ENCODE results near the gene KCNJ4. TPM values are rescaled to one million over a fixed set of nuclear protein-coding genes. Genes with fewer than 3 reads are reported as not detected.

The KCNJ4 gene
- total RNA-seq, 2 experiments from 2014 or later, result not detected

DNA sequence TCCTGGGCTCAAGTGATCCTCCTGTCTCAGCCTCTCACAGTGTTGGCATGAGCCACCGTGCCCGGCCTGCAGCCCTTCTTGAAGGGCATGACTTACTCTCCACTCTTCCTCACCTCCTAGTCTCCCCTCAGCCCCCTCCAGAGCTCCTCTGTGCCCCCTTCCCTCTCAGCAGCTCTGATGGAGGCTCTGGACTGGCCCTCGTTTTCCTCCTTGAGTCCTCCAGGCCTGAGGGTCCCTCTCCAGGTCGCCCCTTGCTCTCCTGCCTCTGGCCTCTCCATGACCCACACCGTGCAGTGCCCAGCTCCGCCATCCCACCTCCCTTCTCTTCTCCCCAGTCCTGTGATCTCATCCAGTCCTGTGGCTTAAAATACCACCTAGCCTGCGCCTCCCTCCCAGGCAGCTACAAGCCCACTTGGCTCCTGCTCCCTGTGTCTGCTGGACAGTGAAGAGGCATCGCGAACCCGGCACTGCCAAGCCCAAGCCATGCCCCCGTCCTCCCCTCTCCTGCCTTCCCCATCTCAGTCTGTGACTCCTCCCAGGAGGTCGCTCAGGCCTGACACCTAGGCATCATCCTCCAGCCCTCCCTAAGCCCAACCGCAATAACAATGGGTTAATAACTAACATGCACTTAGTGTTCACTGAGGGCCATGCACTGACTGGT lies 11.9 kb downstream of the KCNJ4 start:
- no peaks in the 10 kb centered on the region for H3K9me3 ChIP-seq (ENCODE audit: low read length)

DNA sequence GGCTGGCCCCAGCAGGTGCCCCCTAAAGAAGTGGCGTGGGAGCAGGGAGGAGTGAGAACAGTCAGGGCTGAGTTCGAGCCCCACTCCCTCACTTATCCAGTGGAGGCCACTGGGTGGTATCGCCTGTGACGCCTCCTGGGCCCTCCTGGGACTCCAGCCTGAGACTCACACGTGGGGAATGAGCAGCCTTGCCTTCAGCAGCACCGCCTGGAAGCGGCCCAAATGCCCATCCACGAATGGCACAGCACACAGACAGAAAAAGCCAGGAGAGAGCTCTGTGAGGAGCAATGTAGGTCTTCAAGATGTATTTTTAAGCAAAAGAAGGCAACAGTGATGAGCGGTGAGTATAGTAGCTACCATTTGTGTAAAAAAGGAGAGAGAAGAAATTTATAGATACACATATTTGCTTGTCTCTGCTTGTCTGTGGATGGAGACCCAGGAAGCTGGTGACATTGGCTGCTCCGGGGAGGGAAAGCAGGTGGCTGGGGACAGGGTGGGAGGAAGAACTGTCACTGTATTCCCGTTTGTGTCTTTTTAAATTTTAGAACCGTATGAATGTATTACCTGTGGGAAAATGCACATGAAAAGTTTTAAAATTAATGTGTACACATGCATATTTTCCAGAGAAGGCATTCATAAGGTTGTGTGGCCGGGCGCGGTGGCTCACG lies 13.2 kb downstream of the KCNJ4 start:
- Histone ChIP-seq H3K9me2 (ENCODE audit: insufficient read depth, low read length) (no peaks in the 10 kb centered on the region), H3K9me3 (ENCODE audit: low read length) (no peaks in the 10 kb centered on the region), H2AFZ (ENCODE audit: low read length) (no peak overlapping the region), H3K36me3 (ENCODE audit: insufficient read depth, low read length) (no peaks in the 10 kb centered on the region), H3K4me1 (ENCODE audit: insufficient read depth, low read length, poor library complexity, severe bottlenecking) (no peaks in the 10 kb centered on the region), H4K20me1 (ENCODE audit: insufficient read depth, low read length) (no peaks in the 10 kb centered on the region), H3K27ac (ENCODE audit: low read depth, low read length, poor library complexity, severe bottlenecking) (no peak overlapping the region), H3K4me2 (ENCODE audit: low read length) (no peak overlapping the region), H3K4me3 (ENCODE audit: low read depth, low read length, poor library complexity, severe bottlenecking) (no peak overlapping the region), H3K79me2 (ENCODE audit: insufficient read depth, low read depth, low read length) (no peaks in the 10 kb centered on the region)
- DNase-seq (ENCODE audit: low spot score), result no peak
- CTCF ChIA-PET (ENCODE audit: unreplicated experiment), result no interaction called here
- intact Hi-C loops (cut with micrococcal nuclease; ENCODE audit: unreplicated experiment), result no loop called here
- TF ChIP-seq, protein P1, sequence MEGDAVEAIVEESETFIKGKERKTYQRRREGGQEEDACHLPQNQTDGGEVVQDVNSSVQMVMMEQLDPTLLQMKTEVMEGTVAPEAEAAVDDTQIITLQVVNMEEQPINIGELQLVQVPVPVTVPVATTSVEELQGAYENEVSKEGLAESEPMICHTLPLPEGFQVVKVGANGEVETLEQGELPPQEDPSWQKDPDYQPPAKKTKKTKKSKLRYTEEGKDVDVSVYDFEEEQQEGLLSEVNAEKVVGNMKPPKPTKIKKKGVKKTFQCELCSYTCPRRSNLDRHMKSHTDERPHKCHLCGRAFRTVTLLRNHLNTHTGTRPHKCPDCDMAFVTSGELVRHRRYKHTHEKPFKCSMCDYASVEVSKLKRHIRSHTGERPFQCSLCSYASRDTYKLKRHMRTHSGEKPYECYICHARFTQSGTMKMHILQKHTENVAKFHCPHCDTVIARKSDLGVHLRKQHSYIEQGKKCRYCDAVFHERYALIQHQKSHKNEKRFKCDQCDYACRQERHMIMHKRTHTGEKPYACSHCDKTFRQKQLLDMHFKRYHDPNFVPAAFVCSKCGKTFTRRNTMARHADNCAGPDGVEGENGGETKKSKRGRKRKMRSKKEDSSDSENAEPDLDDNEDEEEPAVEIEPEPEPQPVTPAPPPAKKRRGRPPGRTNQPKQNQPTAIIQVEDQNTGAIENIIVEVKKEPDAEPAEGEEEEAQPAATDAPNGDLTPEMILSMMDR (conservative IDR thresholded peaks at IDR 0.05; ENCODE audit: low read length), result no peak
- TF ChIP-seq EZH2phosphoT487 (IDR thresholded peaks at IDR 0.05; ENCODE audit: borderline replicate concordance, low read depth, low read length), result no peak
- POLR2A ChIA-PET, result no interaction called here
- no TSS peak for BruUV-seq (replicated peaks)

More for the DNA sequence above, 11.9 kb downstream of the KCNJ4 start:
- ChIA-PET CTCF (ENCODE audit: unreplicated experiment) (no interaction called here), POLR2A (interaction anchor here (0.6 kb wide), 1 partner anchor 192 kb away, joined by 3 read pairs; no protein-coding TSS in a partner anchor)
- Histone ChIP-seq H4K20me1 (ENCODE audit: insufficient read depth, low read length) (no peaks in the 10 kb centered on the region), H3K4me3 (ENCODE audit: low read depth, low read length, poor library complexity, severe bottlenecking) (no peak overlapping the region), H3K9me2 (ENCODE audit: insufficient read depth, low read length) (no peaks in the 10 kb centered on the region), H3K27ac (ENCODE audit: low read depth, low read length, poor library complexity, severe bottlenecking) (no peak overlapping the region), H3K4me1 (ENCODE audit: insufficient read depth, low read length, poor library complexity, severe bottlenecking) (no peaks in the 10 kb centered on the region), H2AFZ (ENCODE audit: low read length) (no peak overlapping the region), H3K36me3 (ENCODE audit: insufficient read depth, low read length) (no peaks in the 10 kb centered on the region), H3K79me2 (ENCODE audit: insufficient read depth, low read depth, low read length) (no peaks in the 10 kb centered on the region), H3K4me2 (ENCODE audit: low read length) (no peak overlapping the region)
- TF ChIP-seq, protein P1 (conservative IDR thresholded peaks at IDR 0.05; ENCODE audit: low read length), result no peak
- DNase-seq (ENCODE audit: low spot score), result no peak
- intact Hi-C loops (cut with micrococcal nuclease; ENCODE audit: unreplicated experiment), result no loop called here
- BruUV-seq (replicated peaks), result no TSS peak

DNA sequence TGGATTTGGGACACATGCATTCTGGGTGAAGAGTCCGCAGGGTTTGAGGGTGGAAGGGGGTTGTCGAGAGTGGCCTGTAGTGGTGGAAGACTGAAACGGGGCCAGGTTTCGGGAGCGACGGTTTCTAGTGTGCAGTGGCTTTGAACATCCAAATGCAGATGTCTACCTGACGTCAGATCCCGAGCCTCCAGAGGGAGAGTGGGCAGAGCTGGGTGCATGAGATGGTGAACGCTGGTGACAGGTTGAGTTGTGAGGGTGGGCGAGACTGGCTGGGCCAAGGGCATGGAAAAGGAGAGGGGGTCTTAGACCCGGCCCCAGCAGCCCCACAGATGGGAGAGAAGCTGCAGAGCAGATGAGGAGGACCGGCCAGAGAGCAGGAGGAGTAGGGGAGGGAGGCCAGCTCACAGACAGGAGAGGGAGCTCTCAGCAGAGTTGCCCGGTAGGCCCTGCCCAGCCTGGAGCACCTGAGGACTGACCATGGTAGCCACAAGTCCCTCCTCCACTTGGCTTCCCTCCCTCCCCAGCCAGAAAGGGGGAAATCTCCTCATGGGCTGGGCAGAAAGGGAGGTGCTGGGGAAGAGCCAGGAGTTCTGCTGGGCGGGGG lies 14.2 kb downstream of the KCNJ4 start:
- no peak overlapping the region for H2AFZ ChIP-seq (ENCODE audit: low read length)
- H3K9me2 ChIP-seq (ENCODE audit: insufficient read depth, low read length), result no peaks in the 10 kb centered on the region
- no peak overlapping the region for H3K4me2 ChIP-seq (ENCODE audit: low read length)
- H3K4me3 ChIP-seq (ENCODE audit: low read depth, low read length, poor library complexity, severe bottlenecking), result no peak overlapping the region
- no peaks in the 10 kb centered on the region for H4K20me1 ChIP-seq (ENCODE audit: insufficient read depth, low read length)
- H3K9me3 ChIP-seq (ENCODE audit: low read length), result no peaks in the 10 kb centered on the region
- BruUV-seq (replicated peaks), result no TSS peak
- H3K79me2 ChIP-seq (ENCODE audit: insufficient read depth, low read depth, low read length), result no peaks in the 10 kb centered on the region
- H3K27ac ChIP-seq (ENCODE audit: low read depth, low read length, poor library complexity, severe bottlenecking), result no peak overlapping the region
- ChIA-PET CTCF (ENCODE audit: unreplicated experiment) (no interaction called here), POLR2A (interaction anchor here (0.5 to 1.1 kb wide), 2 partner anchors 147 to 261 kb away, joined by 3 to 4 read pairs; no protein-coding TSS in a partner anchor)
- no peaks in the 10 kb centered on the region for H3K36me3 ChIP-seq (ENCODE audit: insufficient read depth, low read length)
- intact Hi-C loops (cut with micrococcal nuclease; ENCODE audit: unreplicated experiment), result no loop called here
- TF ChIP-seq, protein P1 (conservative IDR thresholded peaks at IDR 0.05; ENCODE audit: low read length), result no peak
- no peak for TF ChIP-seq EZH2phosphoT487 (IDR thresholded peaks at IDR 0.05; ENCODE audit: borderline replicate concordance, low read depth, low read length)
- H3K4me1 ChIP-seq (ENCODE audit: insufficient read depth, low read length, poor library complexity, severe bottlenecking), result no peaks in the 10 kb centered on the region
- no peak for DNase-seq (ENCODE audit: low spot score)

Measured in OCI-LY7 (cell line).